C4-2B (cell line): ENCODE results near the gene SGK1.

Experiments
- ZFX ChIP-seq: fragments of 450-650 bp; IDR thresholded peaks from 2 replicates; pipeline ENCODE4 v1.6.1; 2017
- TF ChIP-seq, protein P1 (sequence below): fragments of 450-650 bp; conservative IDR thresholded peaks from 2 replicates; pipeline ENCODE4 v1.5.1; 2017; ENCODE audit warnings: mild to moderate bottlenecking

DNA sequence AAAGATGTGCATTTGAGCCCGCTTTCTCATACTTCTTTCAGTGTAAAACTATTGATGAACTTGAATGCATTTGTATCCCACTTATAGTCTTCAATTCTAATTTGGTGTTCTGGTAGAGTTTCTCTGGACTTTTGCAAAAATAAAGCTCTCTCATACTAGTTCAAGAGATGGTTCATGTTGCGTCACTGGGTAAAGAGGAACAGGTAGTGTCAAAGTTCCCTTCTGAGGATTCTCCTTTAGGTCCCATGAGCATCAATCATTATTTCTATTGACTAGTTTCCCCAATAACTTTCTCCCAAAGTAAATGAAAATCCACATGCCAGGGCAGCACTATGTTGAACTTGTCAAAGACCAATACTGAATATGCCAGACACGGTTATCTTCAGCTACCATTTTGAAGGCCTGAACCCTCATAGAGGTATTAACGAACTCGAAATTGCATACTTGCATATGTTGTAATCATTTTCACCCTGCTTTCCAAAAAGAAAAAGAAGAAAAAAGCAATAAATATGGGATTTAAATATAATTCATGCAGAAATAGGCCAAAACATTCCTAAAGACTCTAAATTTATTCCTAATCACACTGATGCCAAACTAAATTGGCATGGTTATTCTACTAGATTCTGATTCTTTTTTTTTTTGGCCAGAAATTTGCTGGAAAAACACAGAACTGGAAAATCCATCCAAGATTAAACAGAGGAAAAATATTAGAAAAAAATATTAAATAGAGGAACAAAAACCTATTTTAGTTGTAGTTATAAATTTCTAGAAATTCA lies 84.5 kb downstream of the SGK1 start:
- TF ChIP-seq, protein P1, sequence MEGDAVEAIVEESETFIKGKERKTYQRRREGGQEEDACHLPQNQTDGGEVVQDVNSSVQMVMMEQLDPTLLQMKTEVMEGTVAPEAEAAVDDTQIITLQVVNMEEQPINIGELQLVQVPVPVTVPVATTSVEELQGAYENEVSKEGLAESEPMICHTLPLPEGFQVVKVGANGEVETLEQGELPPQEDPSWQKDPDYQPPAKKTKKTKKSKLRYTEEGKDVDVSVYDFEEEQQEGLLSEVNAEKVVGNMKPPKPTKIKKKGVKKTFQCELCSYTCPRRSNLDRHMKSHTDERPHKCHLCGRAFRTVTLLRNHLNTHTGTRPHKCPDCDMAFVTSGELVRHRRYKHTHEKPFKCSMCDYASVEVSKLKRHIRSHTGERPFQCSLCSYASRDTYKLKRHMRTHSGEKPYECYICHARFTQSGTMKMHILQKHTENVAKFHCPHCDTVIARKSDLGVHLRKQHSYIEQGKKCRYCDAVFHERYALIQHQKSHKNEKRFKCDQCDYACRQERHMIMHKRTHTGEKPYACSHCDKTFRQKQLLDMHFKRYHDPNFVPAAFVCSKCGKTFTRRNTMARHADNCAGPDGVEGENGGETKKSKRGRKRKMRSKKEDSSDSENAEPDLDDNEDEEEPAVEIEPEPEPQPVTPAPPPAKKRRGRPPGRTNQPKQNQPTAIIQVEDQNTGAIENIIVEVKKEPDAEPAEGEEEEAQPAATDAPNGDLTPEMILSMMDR, result no peak
- TF ChIP-seq ZFX, result no peak
